HepG2 (cell line): ENCODE measurements around the gene SELENOI. TPM values are rescaled to one million over a fixed set of nuclear protein-coding genes. Genes with fewer than 3 reads are reported as not detected.

Experiments used
- ATAC-seq: fragments of 200-7000 bp; cut with Tn5 transposase; 3 replicates; pipeline ENCODE4 v1.9.1; 2020; ENCODE audit warnings: mild to moderate bottlenecking, moderate library complexity
- BruUV-seq: library from RNA; stranded (reverse); fragments of 400-500 nt; replicated peaks from 2 replicates; lab custom pipeline; 2021; lab: Mats Ljungman, UMichigan
- CTCF ChIA-PET: fragments of 300-600 bp; formaldehyde crosslinking; extraction: SDS; loops from one replicate; lab custom pipeline; 2021; ENCODE audit warnings: low total read pairs, inconsistent platforms, low intra/inter-chr PET ratio; lab: Yijun Ruan, JAX
- POLR2A ChIA-PET: fragments of 350-600 bp; sonication (Branson Sonifier 250); formaldehyde crosslinking; loops from one replicate; lab custom pipeline; 2020; ENCODE audit warnings: antibody characterized with exemption, inconsistent platforms; lab: Yijun Ruan, JAX
- DNase-seq: peaks from one replicate; pipeline ENCODE4 v3.0.0-alpha.2; 2015; ENCODE audit warnings: low spot score
- FAIRE-seq: peaks from 3 replicates; lab custom pipeline; 2011; peaks lifted over from hg19 to GRCh38; lab: Jason Lieb, UNC
- H2AFZ ChIP-seq: one replicate; pipeline ENCODE4 v1.6.1; 2011; ENCODE audit warnings: low read length, inconsistent platforms
- H3K27ac ChIP-seq: fragments of 300-600 bp; 3 replicates; pipeline ENCODE4 v1.8.0; 2011; ENCODE audit warnings: mixed run types, mild to moderate bottlenecking, mixed read lengths, low read length, inconsistent platforms; ENCODE audit not compliant: insufficient read depth; ENCODE audit errors: extremely low read length
- H3K27me3 ChIP-seq, 2 experiments: fragments of 200-600 bp in 1 of 2; 2 replicates in 1 of 2; 3 replicates in 1 of 2; pipeline versions ENCODE4 v1.6.0 to v1.8.0; 2011; ENCODE audit warnings: low read length in 2 of 2, mild to moderate bottlenecking in 2 of 2, moderate library complexity in 2 of 2, inconsistent platforms in 1 of 2; ENCODE audit not compliant: insufficient read depth in 2 of 2, control insufficient read depth in 1 of 2
- H3K36me3 ChIP-seq, 2 experiments: fragments of 200-600 bp in 1 of 2; replicated peaks in 1 of 2; 2 replicates in 1 of 2; 3 replicates in 1 of 2; pipeline versions ENCODE4 v1.5.1 to v1.8.0; 2011; ENCODE audit warnings: low read length in 2 of 2, inconsistent platforms in 1 of 2; ENCODE audit not compliant: insufficient read depth in 2 of 2, control insufficient read depth in 1 of 2
- H3K4me1 ChIP-seq: 2 replicates; pipeline ENCODE4 v1.5.1; 2012; ENCODE audit warnings: low read length, inconsistent platforms; ENCODE audit not compliant: insufficient read depth
- H3K4me2 ChIP-seq: 2 replicates; pipeline ENCODE4 v1.6.0; 2011; ENCODE audit warnings: low read depth, low read length, inconsistent platforms
- H3K4me3 ChIP-seq, 3 experiments: fragments of 200-600 bp in 1 of 3; sonication (generic), shearing (Covaris generic) in 1 of 3; replicated peaks in 1 of 3; 2 replicates each; pipeline ENCODE4 v1.5.1; 2011 to 2016; ENCODE audit warnings: low read length in 3 of 3, inconsistent platforms in 2 of 3, low read depth in 2 of 3, mild to moderate bottlenecking in 2 of 3, control low read depth in 1 of 3, mixed read lengths in 1 of 3; ENCODE audit not compliant: insufficient read depth in 1 of 3
- H3K79me2 ChIP-seq: one replicate; pipeline ENCODE4 v1.6.1; 2011; ENCODE audit warnings: low read length, inconsistent platforms; ENCODE audit not compliant: insufficient read depth
- H3K9ac ChIP-seq: 2 replicates; pipeline ENCODE4 v1.6.0; 2011; ENCODE audit warnings: mild to moderate bottlenecking, low read depth, low read length, inconsistent platforms; ENCODE audit not compliant: insufficient read depth
- H3K9me3 ChIP-seq: 2 replicates; pipeline ENCODE4 v1.5.1; 2012; ENCODE audit warnings: mild to moderate bottlenecking, low read length
- H4K20me1 ChIP-seq: 2 replicates; pipeline ENCODE4 v1.6.0; 2011; ENCODE audit warnings: inconsistent platforms, mild to moderate bottlenecking, low read length, moderate library complexity; ENCODE audit not compliant: insufficient read depth
- GLI4 ChIP-seq: sonication (generic); formaldehyde crosslinking; IDR thresholded peaks from 2 replicates; pipeline ENCODE4 v1.5.1; 2020; ENCODE audit warnings: missing genetic modification reagents, mild to moderate bottlenecking, moderate library complexity, borderline replicate concordance
- ISX ChIP-seq: sonication (generic); formaldehyde crosslinking; conservative IDR thresholded peaks from 2 replicates; pipeline ENCODE4 v1.5.0; 2020; ENCODE audit warnings: missing genetic modification reagents
- PCBP2 ChIP-seq: fragments of 200-400 bp; formaldehyde crosslinking; optimal IDR thresholded peaks from 2 replicates; pipeline ENCODE3; 2018; ENCODE audit warnings: low read length, low read depth; ENCODE audit not compliant: poor library complexity, severe bottlenecking
- POLR2G ChIP-seq: fragments of 200-400 bp; formaldehyde crosslinking; IDR thresholded peaks from 2 replicates; pipeline ENCODE4 v1.6.1; 2018; ENCODE audit warnings: mild to moderate bottlenecking, low read depth, low read length, moderate library complexity
- RBM39 ChIP-seq: fragments of 200-400 bp; formaldehyde crosslinking; IDR thresholded peaks from one replicate; pipeline ENCODE4 v1.6.1; 2018; ENCODE audit warnings: antibody characterized with exemption, mild to moderate bottlenecking, low read depth, low read length; ENCODE audit not compliant: poor library complexity, severe bottlenecking
- SP1 ChIP-seq, 2 experiments: fragments of 450-650 bp in 1 of 2; sonication (generic) in 1 of 2; formaldehyde crosslinking in 1 of 2; IDR thresholded peaks; 2 replicates each; pipeline versions ENCODE4 v1.4.0 to v1.6.1; 2016 to 2020; ENCODE audit warnings: missing genetic modification reagents in 1 of 2
- SP2 ChIP-seq: sonication (generic); formaldehyde crosslinking; IDR thresholded peaks from 2 replicates; pipeline ENCODE4 v1.5.1; 2020; ENCODE audit warnings: mild to moderate bottlenecking, missing genetic modification reagents
- ZFAT ChIP-seq: sonication (generic); formaldehyde crosslinking; conservative IDR thresholded peaks from 2 replicates; pipeline ENCODE4 v1.8.1; 2023; ENCODE audit warnings: missing genetic modification reagents, inconsistent platforms
- ZNF274 ChIP-seq: sonication (generic); formaldehyde crosslinking; IDR thresholded peaks from 2 replicates; pipeline ENCODE4 v1.5.1; 2020; ENCODE audit warnings: mild to moderate bottlenecking, missing genetic modification reagents
- WGBS: methylation state at CpG from one replicate; pipeline ENCODE4 v1.1.6; 2017; ENCODE audit warnings: low lambda C conversion rate; 5-methylcytosine and 5-hydroxymethylcytosine counted together
- in situ Hi-C: cut with HindIII; loops from 2 replicates; pipeline ENCODE4 v1.10.0; 2017; ENCODE audit warnings: low pct_unique_long_range_greater_than_20kb; ENCODE audit not compliant: extremely low pct_ligation_motif_present
- intact Hi-C: fragments of 100-400 bp; cut with micrococcal nuclease; formaldehyde crosslinking; loops from one replicate; pipeline ENCODE4 v1.10.0; 2022; ENCODE audit not compliant: unreplicated experiment
- polyA plus RNA-seq, 8 experiments: library from polyadenylated mRNA; depleted of rRNA in 3 of 8; stranded (reverse) in 7 of 8; unstranded in 1 of 8; fragments of >200 nt; fragmentation: Illumina TruSeq in 4 of 8; extraction: Trizol in 4 of 8; gene quantifications; 2 replicates each; pipeline versions ENCODE4 v1.2.1 to v1.2.3, GENCODE V29; 2011 to 2016; ENCODE audit warnings: low read depth in 4 of 8, missing spikeins in 1 of 8, mixed read lengths in 1 of 8; ENCODE audit not compliant: insufficient read depth in 1 of 8
- total RNA-seq, 5 experiments: library from RNA; depleted of rRNA; stranded (reverse); fragments of >200 nt; fragmentation: Illumina TruSeq; extraction: Trizol; gene quantifications; 2 replicates each; pipeline ENCODE4 v1.2.3, GENCODE V29; 2016; ENCODE audit warnings: low read depth in 1 of 5
- TF ChIP-seq, protein P1 (sequence below), 2 experiments: sonication (generic) in 1 of 2; formaldehyde crosslinking in 1 of 2; IDR thresholded peaks; 2 replicates each; pipeline versions ENCODE4 v1.4.0 to v1.6.1; 2016 to 2020; ENCODE audit warnings: borderline replicate concordance in 1 of 2, low read depth in 1 of 2, mild to moderate bottlenecking in 1 of 2, missing genetic modification reagents in 1 of 2

Gene SELENOI
- total and polyA plus RNA-seq, 2 of the 13 experiments (the other 11 are each of a cell fraction or from before 2014, with no cell fraction given) = 27.7 to 60.3 TPM

DNA sequence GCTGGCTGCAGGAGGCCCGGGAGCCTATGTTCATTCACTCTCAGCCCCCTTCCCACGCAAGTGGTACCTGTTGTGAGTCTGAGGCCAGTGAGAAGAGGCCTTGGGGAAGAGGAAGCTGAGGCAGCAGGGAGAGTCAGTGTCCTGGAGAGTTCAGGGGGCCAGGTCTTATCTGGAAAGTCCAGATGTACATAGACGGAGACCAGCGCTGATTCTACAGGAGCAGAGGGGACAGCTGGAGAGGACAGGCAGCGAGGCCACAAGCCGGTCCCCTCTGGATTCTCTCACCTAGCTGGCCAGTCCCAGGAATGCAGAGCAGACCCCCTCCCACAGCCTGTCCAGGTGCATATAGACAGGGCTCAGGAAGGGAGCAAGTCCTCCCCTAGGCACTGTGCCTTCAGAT, 29.1 kb upstream of the SELENOI start:
- in situ Hi-C loops (loop anchor here (5.0 kb wide), 1 partner anchor 150 kb away; no protein-coding TSS in a partner anchor), intact Hi-C loops (loop anchor here (2.0 kb wide), 2 partner anchors 14 to 152 kb away; no protein-coding TSS in a partner anchor)
- peak; percentile 25 for ATAC-seq
- Histone ChIP-seq H3K27ac (no peak overlapping the region), H3K9ac (no peak overlapping the region), H3K36me3 (no peaks in the 10 kb centered on the region), H3K27me3 (peaks cover 8 to 61% of the 10 kb centered on the region in 2 experiments; a peak in 4 of 5 replicates), H3K4me1 (no peaks in the 10 kb centered on the region), H2AFZ (no peak overlapping the region), H3K4me3 (no peak overlapping the region), H3K79me2 (no peaks in the 10 kb centered on the region), H3K4me2 (no peak overlapping the region), H3K9me3 (no peaks in the 10 kb centered on the region), H4K20me1 (no peaks in the 10 kb centered on the region)
- FAIRE-seq = no peak
- WGBS = 14% methylated on average over 5 of the region's 6 CpGs
- ChIA-PET POLR2A (no interaction called here), CTCF (interaction anchor here (1.5 to 2.0 kb wide), 2 partner anchors 13 to 152 kb away, joined by 8 to 9 read pairs; no protein-coding TSS in a partner anchor)
- DNase-seq = no peak
- no TSS peak for BruUV-seq
- no peak for TF ChIP-seq SP2 (CRISPR knock-in tag)

DNA sequence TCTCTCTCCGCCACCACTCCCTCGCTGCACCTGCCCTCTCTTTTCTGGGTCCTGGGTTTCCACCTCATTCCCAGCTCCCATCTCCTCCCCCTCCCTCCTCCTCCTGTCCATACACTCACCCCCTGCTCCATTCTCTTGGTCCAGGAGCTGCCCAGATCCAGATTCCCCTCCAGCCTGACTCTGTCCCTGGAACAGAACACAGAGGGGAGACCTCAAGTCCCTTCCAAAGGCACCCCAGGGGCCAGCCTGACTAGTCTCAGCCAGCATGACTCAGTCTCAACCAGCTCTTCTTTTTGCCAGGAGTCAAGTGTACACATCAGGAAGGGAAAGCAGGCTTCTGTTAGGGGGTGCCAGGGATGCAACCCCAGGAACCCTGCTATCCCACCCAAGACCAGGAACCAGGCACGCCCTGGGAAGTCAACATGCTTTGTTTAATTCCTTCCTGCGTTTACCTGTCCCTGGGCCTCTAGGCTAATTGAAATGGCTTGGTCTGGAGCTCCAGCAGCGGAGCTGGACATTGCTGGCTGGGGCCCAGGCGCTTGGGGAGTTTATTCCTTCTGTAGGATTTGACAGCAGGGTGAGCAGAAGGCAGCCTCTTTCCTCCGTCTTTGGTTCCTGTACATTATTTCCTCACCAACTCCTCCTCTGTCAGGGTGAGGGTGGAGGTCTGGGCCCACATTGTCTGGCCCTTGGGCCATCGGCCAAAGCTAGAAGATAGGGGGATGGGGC, 28.4 kb upstream of the SELENOI start:
- Histone ChIP-seq H3K27me3 (peaks cover 8 to 55% of the 10 kb centered on the region in 2 experiments; a peak in 4 of 5 replicates), H3K36me3 (no peaks in the 10 kb centered on the region), H3K27ac (no peak overlapping the region), H3K4me1 (no peaks in the 10 kb centered on the region), H2AFZ (no peak overlapping the region), H3K9me3 (no peaks in the 10 kb centered on the region), H3K4me2 (no peak overlapping the region), H3K4me3 (no peak overlapping the region), H4K20me1 (no peaks in the 10 kb centered on the region), H3K9ac (no peak overlapping the region), H3K79me2 (no peaks in the 10 kb centered on the region)
- BruUV-seq = no TSS peak
- intact Hi-C loops (loop anchor here (2.0 kb wide), 2 partner anchors 13 to 151 kb away; no protein-coding TSS in a partner anchor), in situ Hi-C loops (loop anchor here (5.0 kb wide), 1 partner anchor 150 kb away; no protein-coding TSS in a partner anchor)
- FAIRE-seq (no peak), ATAC-seq (peak; percentile 3; the same call in 2 of the 3 replicates), DNase-seq (no peak)
- ChIA-PET POLR2A (interaction anchor here (1.3 kb wide), 1 partner anchor 28 kb away, joined by 4 read pairs; the partner anchor contains the start of gene SELENOI), CTCF (no interaction called here)
- WGBS = 25% methylated on average over 8 of the region's 8 CpGs
- TF ChIP-seq ZFAT (CRISPR knock-in tag) (no peak), SP1 (IDR thresholded peaks at IDR 0.05) (no peak), SP1 (CRISPR knock-in tag; IDR thresholded peaks at IDR 0.05) (no peak), ISX (CRISPR knock-in tag) (no peak), ZNF274 (CRISPR knock-in tag) (no peak), PCBP2 (no peak), POLR2G (no peak), RBM39 (no peak), GLI4 (CRISPR knock-in tag) (no peak)
- TF ChIP-seq, protein P1, sequence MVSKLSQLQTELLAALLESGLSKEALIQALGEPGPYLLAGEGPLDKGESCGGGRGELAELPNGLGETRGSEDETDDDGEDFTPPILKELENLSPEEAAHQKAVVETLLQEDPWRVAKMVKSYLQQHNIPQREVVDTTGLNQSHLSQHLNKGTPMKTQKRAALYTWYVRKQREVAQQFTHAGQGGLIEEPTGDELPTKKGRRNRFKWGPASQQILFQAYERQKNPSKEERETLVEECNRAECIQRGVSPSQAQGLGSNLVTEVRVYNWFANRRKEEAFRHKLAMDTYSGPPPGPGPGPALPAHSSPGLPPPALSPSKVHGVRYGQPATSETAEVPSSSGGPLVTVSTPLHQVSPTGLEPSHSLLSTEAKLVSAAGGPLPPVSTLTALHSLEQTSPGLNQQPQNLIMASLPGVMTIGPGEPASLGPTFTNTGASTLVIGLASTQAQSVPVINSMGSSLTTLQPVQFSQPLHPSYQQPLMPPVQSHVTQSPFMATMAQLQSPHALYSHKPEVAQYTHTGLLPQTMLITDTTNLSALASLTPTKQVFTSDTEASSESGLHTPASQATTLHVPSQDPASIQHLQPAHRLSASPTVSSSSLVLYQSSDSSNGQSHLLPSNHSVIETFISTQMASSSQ (IDR thresholded peaks at IDR 0.05; ENCODE audit: low read depth) = no peak
- TF ChIP-seq, protein P1 (CRISPR knock-in tag; IDR thresholded peaks at IDR 0.05; ENCODE audit: borderline replicate concordance) = no peak
